Measurements from ENCODE around the gene KRT75. TPM values are rescaled to one million over a fixed set of nuclear protein-coding genes. Genes with fewer than 3 reads are reported as not detected.

The KRT75 gene
- total RNA-seq, 1 experiment from 2014 or later: not detected

DNA sequence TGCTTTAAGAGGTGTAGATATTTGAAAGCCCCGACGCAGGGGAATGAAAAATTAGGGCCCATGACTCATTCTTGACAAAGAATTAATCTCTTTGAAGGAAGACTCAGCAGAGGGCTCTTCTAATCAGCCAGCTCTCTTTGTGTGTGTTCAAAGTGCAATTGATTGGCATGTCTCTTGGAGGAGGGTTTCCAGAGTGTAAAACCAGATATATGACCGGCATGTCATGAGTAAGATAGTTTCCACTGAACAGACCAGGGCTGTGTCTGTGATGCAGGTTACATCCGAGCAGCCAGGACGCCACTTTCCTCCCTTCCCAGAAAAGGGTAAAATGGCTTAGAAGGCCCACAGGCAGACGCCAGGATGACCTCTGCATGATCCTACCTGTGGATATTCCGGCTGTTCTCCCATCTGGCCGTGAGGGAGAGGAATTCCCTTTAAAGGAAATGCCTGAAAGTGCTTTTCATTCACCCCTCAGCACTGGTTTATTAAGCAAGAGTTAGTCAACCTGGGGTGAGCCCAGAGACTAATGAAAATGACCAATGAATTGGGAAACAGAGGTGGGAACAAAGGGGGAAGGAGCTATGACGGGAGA, 7.2 kb upstream of the KRT75 start:
- TF ChIP-seq MXD4 (CRISPR knock-in tag; IDR thresholded peaks at IDR 0.05; ENCODE audit: borderline replicate concordance) (no peak), OVOL2 (CRISPR knock-in tag; IDR thresholded peaks at IDR 0.05; ENCODE audit: borderline replicate concordance) (no peak), PRRX2 (CRISPR knock-in tag; IDR thresholded peaks at IDR 0.05) (no peak), ZBTB21 (CRISPR knock-in tag; IDR thresholded peaks at IDR 0.05; ENCODE audit: borderline replicate concordance) (no peak), TEAD1 (CRISPR knock-in tag; IDR thresholded peaks at IDR 0.05) (no peak), KAT7 (CRISPR knock-in tag; IDR thresholded peaks at IDR 0.05; ENCODE audit: borderline replicate concordance) (no peak)
- TF ChIP-seq, protein P1, sequence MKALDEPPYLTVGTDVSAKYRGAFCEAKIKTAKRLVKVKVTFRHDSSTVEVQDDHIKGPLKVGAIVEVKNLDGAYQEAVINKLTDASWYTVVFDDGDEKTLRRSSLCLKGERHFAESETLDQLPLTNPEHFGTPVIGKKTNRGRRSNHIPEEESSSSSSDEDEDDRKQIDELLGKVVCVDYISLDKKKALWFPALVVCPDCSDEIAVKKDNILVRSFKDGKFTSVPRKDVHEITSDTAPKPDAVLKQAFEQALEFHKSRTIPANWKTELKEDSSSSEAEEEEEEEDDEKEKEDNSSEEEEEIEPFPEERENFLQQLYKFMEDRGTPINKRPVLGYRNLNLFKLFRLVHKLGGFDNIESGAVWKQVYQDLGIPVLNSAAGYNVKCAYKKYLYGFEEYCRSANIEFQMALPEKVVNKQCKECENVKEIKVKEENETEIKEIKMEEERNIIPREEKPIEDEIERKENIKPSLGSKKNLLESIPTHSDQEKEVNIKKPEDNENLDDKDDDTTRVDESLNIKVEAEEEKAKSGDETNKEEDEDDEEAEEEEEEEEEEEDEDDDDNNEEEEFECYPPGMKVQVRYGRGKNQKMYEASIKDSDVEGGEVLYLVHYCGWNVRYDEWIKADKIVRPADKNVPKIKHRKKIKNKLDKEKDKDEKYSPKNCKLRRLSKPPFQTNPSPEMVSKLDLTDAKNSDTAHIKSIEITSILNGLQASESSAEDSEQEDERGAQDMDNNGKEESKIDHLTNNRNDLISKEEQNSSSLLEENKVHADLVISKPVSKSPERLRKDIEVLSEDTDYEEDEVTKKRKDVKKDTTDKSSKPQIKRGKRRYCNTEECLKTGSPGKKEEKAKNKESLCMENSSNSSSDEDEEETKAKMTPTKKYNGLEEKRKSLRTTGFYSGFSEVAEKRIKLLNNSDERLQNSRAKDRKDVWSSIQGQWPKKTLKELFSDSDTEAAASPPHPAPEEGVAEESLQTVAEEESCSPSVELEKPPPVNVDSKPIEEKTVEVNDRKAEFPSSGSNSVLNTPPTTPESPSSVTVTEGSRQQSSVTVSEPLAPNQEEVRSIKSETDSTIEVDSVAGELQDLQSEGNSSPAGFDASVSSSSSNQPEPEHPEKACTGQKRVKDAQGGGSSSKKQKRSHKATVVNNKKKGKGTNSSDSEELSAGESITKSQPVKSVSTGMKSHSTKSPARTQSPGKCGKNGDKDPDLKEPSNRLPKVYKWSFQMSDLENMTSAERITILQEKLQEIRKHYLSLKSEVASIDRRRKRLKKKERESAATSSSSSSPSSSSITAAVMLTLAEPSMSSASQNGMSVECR (CRISPR knock-in tag; IDR thresholded peaks at IDR 0.05; ENCODE audit: borderline replicate concordance): no peak
- TF ChIP-seq, protein P2, sequence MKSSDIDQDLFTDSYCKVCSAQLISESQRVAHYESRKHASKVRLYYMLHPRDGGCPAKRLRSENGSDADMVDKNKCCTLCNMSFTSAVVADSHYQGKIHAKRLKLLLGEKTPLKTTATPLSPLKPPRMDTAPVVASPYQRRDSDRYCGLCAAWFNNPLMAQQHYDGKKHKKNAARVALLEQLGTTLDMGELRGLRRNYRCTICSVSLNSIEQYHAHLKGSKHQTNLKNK (CRISPR knock-in tag; IDR thresholded peaks at IDR 0.05): no peak
- TF ChIP-seq, protein P3, sequence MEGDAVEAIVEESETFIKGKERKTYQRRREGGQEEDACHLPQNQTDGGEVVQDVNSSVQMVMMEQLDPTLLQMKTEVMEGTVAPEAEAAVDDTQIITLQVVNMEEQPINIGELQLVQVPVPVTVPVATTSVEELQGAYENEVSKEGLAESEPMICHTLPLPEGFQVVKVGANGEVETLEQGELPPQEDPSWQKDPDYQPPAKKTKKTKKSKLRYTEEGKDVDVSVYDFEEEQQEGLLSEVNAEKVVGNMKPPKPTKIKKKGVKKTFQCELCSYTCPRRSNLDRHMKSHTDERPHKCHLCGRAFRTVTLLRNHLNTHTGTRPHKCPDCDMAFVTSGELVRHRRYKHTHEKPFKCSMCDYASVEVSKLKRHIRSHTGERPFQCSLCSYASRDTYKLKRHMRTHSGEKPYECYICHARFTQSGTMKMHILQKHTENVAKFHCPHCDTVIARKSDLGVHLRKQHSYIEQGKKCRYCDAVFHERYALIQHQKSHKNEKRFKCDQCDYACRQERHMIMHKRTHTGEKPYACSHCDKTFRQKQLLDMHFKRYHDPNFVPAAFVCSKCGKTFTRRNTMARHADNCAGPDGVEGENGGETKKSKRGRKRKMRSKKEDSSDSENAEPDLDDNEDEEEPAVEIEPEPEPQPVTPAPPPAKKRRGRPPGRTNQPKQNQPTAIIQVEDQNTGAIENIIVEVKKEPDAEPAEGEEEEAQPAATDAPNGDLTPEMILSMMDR (IDR thresholded peaks at IDR 0.05): no peak
- TF ChIP-seq, protein P4, sequence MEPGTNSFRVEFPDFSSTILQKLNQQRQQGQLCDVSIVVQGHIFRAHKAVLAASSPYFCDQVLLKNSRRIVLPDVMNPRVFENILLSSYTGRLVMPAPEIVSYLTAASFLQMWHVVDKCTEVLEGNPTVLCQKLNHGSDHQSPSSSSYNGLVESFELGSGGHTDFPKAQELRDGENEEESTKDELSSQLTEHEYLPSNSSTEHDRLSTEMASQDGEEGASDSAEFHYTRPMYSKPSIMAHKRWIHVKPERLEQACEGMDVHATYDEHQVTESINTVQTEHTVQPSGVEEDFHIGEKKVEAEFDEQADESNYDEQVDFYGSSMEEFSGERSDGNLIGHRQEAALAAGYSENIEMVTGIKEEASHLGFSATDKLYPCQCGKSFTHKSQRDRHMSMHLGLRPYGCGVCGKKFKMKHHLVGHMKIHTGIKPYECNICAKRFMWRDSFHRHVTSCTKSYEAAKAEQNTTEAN (CRISPR knock-in tag; IDR thresholded peaks at IDR 0.05): no peak
- CTCF ChIA-PET: interaction anchor here (1.3 to 1.9 kb wide), 3 partner anchors 18 to 539 kb away, joined by 3 to 6 read pairs (median 6); no protein-coding TSS in a partner anchor
- Mint-ChIP-seq H3K27ac (no peak overlapping the region), H3K4me1 (peaks cover 22% of the 10 kb centered on the region), H3K4me3 (no peak overlapping the region), H3K36me3 (no peaks in the 10 kb centered on the region), H3K9me3 (no peaks in the 10 kb centered on the region), H3K27me3 (ENCODE audit: low read depth) (no peaks in the 10 kb centered on the region)
- POLR2A ChIA-PET: no interaction called here
- ATAC-seq (no peak), DNase-seq (ENCODE audit: low spot score) (no peak)

DNA sequence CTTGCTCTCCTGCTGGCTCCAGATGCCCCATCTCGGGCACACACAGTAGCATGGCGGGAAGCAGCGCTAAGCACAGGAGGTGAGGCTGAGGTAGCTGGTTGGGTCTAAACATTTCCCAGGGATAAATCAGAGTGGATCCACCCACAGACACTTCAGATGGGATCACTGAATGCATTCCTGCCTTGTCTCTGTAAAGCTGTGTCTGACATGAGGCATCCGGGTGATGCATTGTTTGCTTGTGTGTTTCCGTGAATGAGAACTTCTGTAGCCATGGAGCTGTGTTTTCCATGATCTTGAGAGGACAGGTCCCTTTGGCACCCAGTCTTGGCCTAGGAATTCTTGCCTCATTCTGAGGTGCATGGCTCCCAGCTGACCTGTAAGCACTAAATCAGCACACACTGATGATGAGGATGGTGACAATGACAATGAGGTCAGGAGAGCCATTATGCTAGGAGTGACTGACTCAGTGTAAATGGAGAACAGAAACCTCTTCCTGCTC, 6.7 kb upstream of the KRT75 start:
- H3K4me1 Mint-ChIP-seq: peaks cover 22% of the 10 kb centered on the region
- TF ChIP-seq, protein P4 (CRISPR knock-in tag; IDR thresholded peaks at IDR 0.05): no peak
- TF ChIP-seq GABPB1 (CRISPR knock-in tag; IDR thresholded peaks at IDR 0.05): no peak
- no peak for TF ChIP-seq EMX1 (CRISPR knock-in tag; IDR thresholded peaks at IDR 0.05)
- TF ChIP-seq, protein P5, sequence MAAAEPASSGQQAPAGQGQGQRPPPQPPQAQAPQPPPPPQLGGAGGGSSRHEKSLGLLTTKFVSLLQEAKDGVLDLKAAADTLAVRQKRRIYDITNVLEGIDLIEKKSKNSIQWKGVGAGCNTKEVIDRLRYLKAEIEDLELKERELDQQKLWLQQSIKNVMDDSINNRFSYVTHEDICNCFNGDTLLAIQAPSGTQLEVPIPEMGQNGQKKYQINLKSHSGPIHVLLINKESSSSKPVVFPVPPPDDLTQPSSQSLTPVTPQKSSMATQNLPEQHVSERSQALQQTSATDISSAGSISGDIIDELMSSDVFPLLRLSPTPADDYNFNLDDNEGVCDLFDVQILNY (CRISPR knock-in tag; IDR thresholded peaks at IDR 0.05): no peak
- TF ChIP-seq, protein P6, sequence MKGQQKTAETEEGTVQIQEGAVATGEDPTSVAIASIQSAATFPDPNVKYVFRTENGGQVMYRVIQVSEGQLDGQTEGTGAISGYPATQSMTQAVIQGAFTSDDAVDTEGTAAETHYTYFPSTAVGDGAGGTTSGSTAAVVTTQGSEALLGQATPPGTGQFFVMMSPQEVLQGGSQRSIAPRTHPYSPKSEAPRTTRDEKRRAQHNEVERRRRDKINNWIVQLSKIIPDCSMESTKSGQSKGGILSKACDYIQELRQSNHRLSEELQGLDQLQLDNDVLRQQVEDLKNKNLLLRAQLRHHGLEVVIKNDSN (CRISPR knock-in tag; IDR thresholded peaks at IDR 0.05): no peak
- TF ChIP-seq, protein P7, sequence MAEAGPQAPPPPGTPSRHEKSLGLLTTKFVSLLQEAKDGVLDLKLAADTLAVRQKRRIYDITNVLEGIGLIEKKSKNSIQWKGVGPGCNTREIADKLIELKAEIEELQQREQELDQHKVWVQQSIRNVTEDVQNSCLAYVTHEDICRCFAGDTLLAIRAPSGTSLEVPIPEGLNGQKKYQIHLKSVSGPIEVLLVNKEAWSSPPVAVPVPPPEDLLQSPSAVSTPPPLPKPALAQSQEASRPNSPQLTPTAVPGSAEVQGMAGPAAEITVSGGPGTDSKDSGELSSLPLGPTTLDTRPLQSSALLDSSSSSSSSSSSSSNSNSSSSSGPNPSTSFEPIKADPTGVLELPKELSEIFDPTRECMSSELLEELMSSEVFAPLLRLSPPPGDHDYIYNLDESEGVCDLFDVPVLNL (CRISPR knock-in tag; IDR thresholded peaks at IDR 0.05; ENCODE audit: borderline replicate concordance, low read depth): no peak
- TF ChIP-seq SMAD3 (CRISPR knock-in tag; IDR thresholded peaks at IDR 0.05; ENCODE audit: borderline replicate concordance): no peak
- TF ChIP-seq TEAD1 (CRISPR knock-in tag; IDR thresholded peaks at IDR 0.05): no peak
- TF ChIP-seq ZNF317 (CRISPR knock-in tag; IDR thresholded peaks at IDR 0.05; ENCODE audit: borderline replicate concordance, low read depth): no peak
- TF ChIP-seq NFE2L1 (CRISPR knock-in tag; IDR thresholded peaks at IDR 0.05): no peak
- TF ChIP-seq ZNF416 (CRISPR knock-in tag; IDR thresholded peaks at IDR 0.05): no peak
- ChIA-PET CTCF (interaction anchor here (1.9 kb wide), 1 partner anchor 45 kb away, joined by 6 read pairs; no protein-coding TSS in a partner anchor), POLR2A (no interaction called here)
- H3K27ac Mint-ChIP-seq: no peak overlapping the region
- H3K9me3 Mint-ChIP-seq: no peaks in the 10 kb centered on the region
- H3K4me3 Mint-ChIP-seq: no peak overlapping the region
- no peaks in the 10 kb centered on the region for H3K36me3 Mint-ChIP-seq
- DNase-seq (ENCODE audit: low spot score) (no peak), ATAC-seq (no peak)
- no peaks in the 10 kb centered on the region for H3K27me3 Mint-ChIP-seq (ENCODE audit: low read depth)
